Common myeloid progenitor, CD34-positive (primary cell): ENCODE results near the gene ZNF608.

Source experiments
- CTCF ChIA-PET: fragments of 350-600 bp; sonication (Branson Sonifier 250); formaldehyde crosslinking; loops from one replicate; lab custom pipeline; 2021; ENCODE audit warnings: antibody characterized with exemption; lab: Charles Lee
- POLR2A ChIA-PET: fragments of 350-600 bp; sonication (Branson Sonifier 250); formaldehyde crosslinking; loops from one replicate; lab custom pipeline; 2021; ENCODE audit warnings: antibody characterized with exemption; lab: Charles Lee
- DNase-seq, 3 donors: peaks; one replicate each; pipeline versions ENCODE4 v3.0.0 to v3.0.0-alpha.2; 2013
- H3K27ac ChIP-seq, 2 experiments: 1 replicate in 1 of 2; 2 replicates in 1 of 2; pipeline ENCODE4 v1.7.0; 2013; ENCODE audit warnings: inconsistent platforms in 2 of 2, low read length in 2 of 2, mild to moderate bottlenecking in 2 of 2, low read depth in 1 of 2, moderate library complexity in 1 of 2; ENCODE audit not compliant: severe bottlenecking in 2 of 2, insufficient read depth in 1 of 2, poor library complexity in 1 of 2
- H3K27me3 ChIP-seq, 5 experiments: replicated peaks in 2 of 5; 1 replicate in 3 of 5; 2 replicates in 2 of 5; pipeline versions ENCODE4 v1.6.1 to v1.7.0; 2013; ENCODE audit warnings: low read length in 4 of 5, mild to moderate bottlenecking in 2 of 5, moderate library complexity in 2 of 5, inconsistent platforms in 1 of 5; ENCODE audit not compliant: insufficient read depth in 5 of 5, control insufficient read depth in 4 of 5
- H3K36me3 ChIP-seq, 4 experiments: 1 replicate in 2 of 4; 2 replicates in 2 of 4; pipeline versions ENCODE4 v1.6.1 to v1.7.0; 2013; ENCODE audit warnings: low read length in 3 of 4, control low read depth in 1 of 4, mild to moderate bottlenecking in 1 of 4; ENCODE audit not compliant: control insufficient read depth in 4 of 4, insufficient read depth in 4 of 4
- H3K4me1 ChIP-seq, 4 experiments: 1 replicate in 3 of 4; 2 replicates in 1 of 4; pipeline versions ENCODE4 v1.6.1 to v1.7.1; 2013; ENCODE audit warnings: low read length in 3 of 4, mild to moderate bottlenecking in 3 of 4, control low read depth in 1 of 4, inconsistent platforms in 1 of 4, moderate library complexity in 1 of 4; ENCODE audit not compliant: control insufficient read depth in 4 of 4, insufficient read depth in 4 of 4; ENCODE audit errors: control extremely low read depth in 1 of 4
- H3K4me3 ChIP-seq, 7 experiments: 1 replicate in 4 of 7; 2 replicates in 3 of 7; pipeline versions ENCODE4 v1.5.1 to v1.7.0; 2013; ENCODE audit warnings: mild to moderate bottlenecking in 7 of 7, low read length in 6 of 7, moderate library complexity in 6 of 7, inconsistent platforms in 2 of 7, low read depth in 2 of 7, control low read depth in 1 of 7; ENCODE audit not compliant: insufficient read depth in 4 of 7, control insufficient read depth in 1 of 7; ENCODE audit errors: extremely low read depth in 1 of 7
- H3K9me3 ChIP-seq, 5 experiments: 1 replicate in 4 of 5; 2 replicates in 1 of 5; pipeline versions ENCODE4 v1.6.1 to v1.7.1; 2013; ENCODE audit warnings: low read length in 4 of 5, mild to moderate bottlenecking in 2 of 5, inconsistent platforms in 1 of 5, low read depth in 1 of 5, moderate library complexity in 1 of 5; ENCODE audit not compliant: control insufficient read depth in 4 of 5, insufficient read depth in 2 of 5; ENCODE audit errors: control extremely low read depth in 1 of 5
- WGBS: methylation state at CpG from one replicate; pipeline ENCODE4 v1.1.5; 2013; ENCODE audit not compliant: insufficient coverage; 5-methylcytosine and 5-hydroxymethylcytosine counted together

ZNF608 gene

DNA sequence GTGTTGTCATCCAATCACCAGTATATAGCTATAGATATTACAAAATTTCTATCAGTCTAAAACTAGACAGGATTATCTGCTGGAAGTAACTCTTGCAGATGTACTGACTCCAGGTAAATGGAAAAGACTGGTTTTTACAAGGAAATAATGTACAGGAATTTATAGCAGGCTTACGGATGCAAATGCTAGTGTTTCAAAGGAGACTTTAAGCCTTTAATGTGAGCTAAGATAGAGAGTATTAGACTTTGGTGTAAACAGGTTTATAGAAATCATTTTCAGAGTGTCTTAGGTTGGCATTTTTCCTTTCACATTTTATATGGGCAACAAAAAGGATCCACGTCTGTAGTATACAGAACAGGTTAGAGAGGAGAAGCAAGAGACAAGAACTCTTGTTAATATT is 16.1 kb downstream of the ZNF608 start:
- H3K4me3 ChIP-seq = no peak overlapping the region
- no peaks in the 10 kb centered on the region for H3K9me3 ChIP-seq
- peaks cover under 1 to 15% (median 8%) of the 10 kb centered on the region in 4 experiments for H3K4me1 ChIP-seq
- CTCF ChIA-PET = interaction anchor here (0.9 kb wide), 1 partner anchor 62 kb away, joined by 3 read pairs; no protein-coding TSS in a partner anchor
- H3K36me3 ChIP-seq = no peaks in the 10 kb centered on the region
- DNase-seq = no peak
- POLR2A ChIA-PET = no interaction called here
- no peak overlapping the region for H3K27ac ChIP-seq
- 100% methylated on average over 1 of the region's 2 CpGs for WGBS
- no peaks in the 10 kb centered on the region for H3K27me3 ChIP-seq

GRCh38 chr5:124729720-124730359 is 16.6 kb downstream of the ZNF608 start:
- Histone ChIP-seq H3K36me3 (no peaks in the 10 kb centered on the region), H3K27ac (no peak overlapping the region), H3K4me1 (peaks cover 0 to 10% (median 4%) of the 10 kb centered on the region in 4 experiments), H3K4me3 (no peak overlapping the region), H3K9me3 (no peaks in the 10 kb centered on the region), H3K27me3 (no peaks in the 10 kb centered on the region)
- CTCF ChIA-PET = interaction anchor here (0.9 to 1.6 kb wide), 2 partner anchors 10 to 62 kb away, joined by 3 read pairs; no protein-coding TSS in a partner anchor
- POLR2A ChIA-PET = no interaction called here
- WGBS = 86% methylated on average over 1 of the region's 1 CpG
- peak in 2 of 3 donors; percentile 29 to 42 for DNase-seq

DNA sequence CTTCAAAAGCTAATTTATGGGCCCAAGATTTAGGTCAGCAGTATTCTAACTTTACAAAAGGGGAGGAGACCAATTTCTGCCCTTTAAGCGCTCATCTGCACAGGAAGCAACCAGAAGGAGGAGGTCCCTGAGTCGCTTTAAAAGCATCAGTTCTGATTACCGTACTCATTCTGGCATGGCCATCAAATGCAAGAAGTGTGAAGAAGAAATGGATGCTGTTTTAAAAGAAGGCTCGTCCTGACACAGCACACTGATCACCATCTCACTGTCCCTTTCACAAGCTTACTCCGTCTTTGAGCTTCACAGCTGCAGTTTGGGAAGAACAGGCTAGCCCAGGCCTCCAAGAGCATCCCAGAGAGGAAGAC is 17.5 kb downstream of the ZNF608 start:
- ChIA-PET POLR2A (no interaction called here), CTCF (interaction anchor here (1.3 to 1.6 kb wide), 2 partner anchors 9 to 13 kb away, joined by 3 read pairs; no protein-coding TSS in a partner anchor)
- Histone ChIP-seq H3K36me3 (no peaks in the 10 kb centered on the region), H3K9me3 (no peaks in the 10 kb centered on the region), H3K4me1 (peaks cover 0 to 9% (median 2%) of the 10 kb centered on the region in 4 experiments), H3K27me3 (no peaks in the 10 kb centered on the region), H3K4me3 (no peak overlapping the region), H3K27ac (no peak overlapping the region)
- DNase-seq = no peak
- 100% methylated on average over 3 of the region's 5 CpGs for WGBS

DNA sequence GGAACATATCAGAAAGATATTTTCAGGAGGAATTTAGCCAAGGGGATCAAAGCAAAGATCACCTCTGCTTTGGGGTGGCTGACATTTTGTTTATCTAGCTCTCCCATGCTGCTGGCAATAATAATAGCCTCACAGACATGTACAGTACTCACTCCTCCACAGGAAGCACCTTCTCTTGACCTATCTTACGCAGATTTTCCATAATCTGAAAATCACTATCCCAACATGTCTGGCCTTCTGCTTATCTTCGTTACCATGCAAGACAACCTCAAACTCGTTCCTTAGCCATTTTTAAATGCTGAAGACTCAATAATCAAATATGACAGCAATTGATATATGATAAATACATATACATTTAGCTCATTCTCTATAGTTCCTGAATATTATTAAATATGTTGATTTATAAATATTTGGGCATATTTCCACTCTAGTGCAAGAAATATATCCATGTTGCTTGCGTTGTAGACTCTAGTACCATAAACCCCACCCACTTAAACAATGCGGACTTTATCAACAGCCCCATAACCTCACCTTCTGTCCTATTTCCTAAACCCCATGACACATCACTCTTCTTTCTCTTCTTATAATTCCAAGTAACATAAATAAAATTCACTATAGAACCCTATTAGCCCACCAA is 18.0 kb downstream of the ZNF608 start:
- H3K27me3 ChIP-seq = no peaks in the 10 kb centered on the region
- no peak overlapping the region for H3K4me3 ChIP-seq
- CTCF ChIA-PET = interaction anchor here (0.8 to 1.6 kb wide), 3 partner anchors 9 to 20 kb away, joined by 3 read pairs; no protein-coding TSS in a partner anchor
- H3K4me1 ChIP-seq = peaks cover 0 to 9% (median 2%) of the 10 kb centered on the region in 4 experiments
- no peaks in the 10 kb centered on the region for H3K9me3 ChIP-seq
- H3K36me3 ChIP-seq = no peaks in the 10 kb centered on the region
- POLR2A ChIA-PET = no interaction called here
- no peak for DNase-seq
- H3K27ac ChIP-seq = no peak overlapping the region
- WGBS = 95% methylated on average over 2 of the region's 5 CpGs

- H3K4me3 ChIP-seq = no peak overlapping the region
Measured at GRCh38 chr5:124726631-124727362, 19.6 kb downstream of the ZNF608 start.

GRCh38 chr5:124725622-124726258 is 20.7 kb downstream of the ZNF608 start:
- DNase-seq = no peak
- H3K4me1 ChIP-seq = peaks cover 0 to 9% (median 0%) of the 10 kb centered on the region in 4 experiments
- no peaks in the 10 kb centered on the region for H3K27me3 ChIP-seq
- POLR2A ChIA-PET = interaction anchor here (1.2 kb wide), 1 partner anchor 18 kb away, joined by 3 read pairs; no protein-coding TSS in a partner anchor
- H3K36me3 ChIP-seq = no peaks in the 10 kb centered on the region
- CTCF ChIA-PET = interaction anchor here (1.4 kb wide), 1 partner anchor 22 kb away, joined by 3 read pairs; no protein-coding TSS in a partner anchor
- 96% methylated on average over 3 of the region's 4 CpGs for WGBS
- H3K27ac ChIP-seq = no peak overlapping the region
- H3K4me3 ChIP-seq = no peak overlapping the region
- H3K9me3 ChIP-seq = no peaks in the 10 kb centered on the region

More at GRCh38 chr5:124726631-124727362, 19.6 kb downstream of the ZNF608 start:
- WGBS = 100% methylated on average over 5 of the region's 5 CpGs
- Histone ChIP-seq H3K27me3 (no peaks in the 10 kb centered on the region), H3K36me3 (no peaks in the 10 kb centered on the region), H3K4me1 (peaks cover 0 to 9% (median 0%) of the 10 kb centered on the region in 4 experiments), H3K27ac (no peak overlapping the region), H3K9me3 (no peaks in the 10 kb centered on the region)
- CTCF ChIA-PET = interaction anchor here (1.4 kb wide), 1 partner anchor 23 kb away, joined by 3 read pairs; no protein-coding TSS in a partner anchor
- DNase-seq = no peak
- POLR2A ChIA-PET = no interaction called here
